HUDEP-2 (cell line): Measurements from ENCODE around the gene FAM149A.

Experiments used
- DNase-seq, 76 experiments: peaks; one replicate each; lab custom pipeline; 2025; ENCODE audit not compliant: unreplicated experiment in 76 of 76; lab: John Stamatoyannopoulos, UW

FAM149A gene

DNA sequence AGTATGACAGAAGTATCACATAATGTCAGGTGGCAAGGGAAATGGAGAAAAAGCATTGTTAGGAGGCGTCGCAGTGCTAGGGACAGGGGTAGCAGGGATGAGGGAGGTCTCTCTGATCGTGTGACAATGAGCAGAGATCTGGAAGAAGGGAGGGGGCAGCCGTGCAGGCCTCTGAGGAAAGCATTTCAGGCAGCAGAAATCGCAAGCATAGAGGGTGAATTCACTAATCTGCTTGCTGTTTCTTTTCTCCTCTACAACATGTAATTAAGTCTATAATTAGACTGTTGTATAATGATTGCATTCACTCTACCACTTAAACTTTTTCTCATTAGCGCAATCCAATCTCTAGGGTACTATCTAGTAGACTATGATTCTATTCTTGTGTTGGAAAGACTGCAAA is 96.0 kb downstream of the FAM149A start:
- DNase-seq: no peak

DNA sequence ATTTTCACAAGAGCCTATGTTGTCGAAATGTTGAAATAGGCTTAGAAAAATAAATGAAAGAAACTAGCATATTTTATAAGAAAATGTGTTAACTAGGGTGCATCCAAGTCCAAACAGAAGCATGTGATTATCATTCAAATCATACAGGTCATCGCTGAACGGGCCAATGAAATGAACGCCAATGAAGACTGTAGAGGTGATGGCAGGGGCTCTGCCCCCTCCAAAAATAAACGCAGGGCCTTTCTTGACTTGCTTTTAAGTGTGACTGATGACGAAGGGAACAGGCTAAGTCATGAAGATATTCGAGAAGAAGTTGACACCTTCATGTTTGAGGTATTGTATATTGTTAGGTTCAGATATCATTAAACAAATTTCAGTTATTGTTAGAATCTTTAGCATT is 96.5 kb downstream of the FAM149A start:
- no peak for DNase-seq

DNA sequence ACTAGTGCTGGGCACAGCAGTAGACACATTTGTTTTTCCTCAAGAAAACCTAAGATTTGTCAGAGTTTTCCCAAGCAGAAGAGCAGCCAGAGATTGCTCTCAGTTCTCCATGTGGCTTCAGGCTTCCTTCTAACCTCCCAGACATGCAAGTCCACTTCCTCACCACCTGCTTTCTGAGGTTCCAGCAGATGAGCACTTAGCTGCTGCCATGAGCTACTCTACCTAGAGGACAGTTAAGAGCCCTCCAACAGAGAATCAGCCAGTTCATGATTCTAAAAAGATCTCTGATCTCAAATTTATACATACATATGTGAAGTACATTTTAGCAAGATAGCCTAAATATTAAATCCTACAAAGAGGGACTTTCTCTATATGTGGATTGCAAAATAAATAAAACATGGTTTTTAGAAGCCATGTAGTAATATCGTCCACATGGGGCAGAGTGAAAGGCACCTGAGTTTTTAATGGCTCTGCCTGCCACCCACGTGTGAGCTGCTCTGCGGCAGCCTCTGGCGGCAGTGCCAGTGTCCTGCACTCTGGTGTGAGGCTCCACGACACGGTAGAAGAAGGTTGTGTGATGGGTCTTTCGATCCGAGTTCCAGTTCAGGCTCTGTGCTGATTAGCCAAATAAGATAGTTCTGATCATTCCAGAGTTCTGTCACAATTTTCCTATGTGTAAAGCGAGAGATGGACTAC is 97.2 kb downstream of the FAM149A start:
- peak in 66 of 76 experiments; percentile 0 to 65 (median 30) for DNase-seq

DNA sequence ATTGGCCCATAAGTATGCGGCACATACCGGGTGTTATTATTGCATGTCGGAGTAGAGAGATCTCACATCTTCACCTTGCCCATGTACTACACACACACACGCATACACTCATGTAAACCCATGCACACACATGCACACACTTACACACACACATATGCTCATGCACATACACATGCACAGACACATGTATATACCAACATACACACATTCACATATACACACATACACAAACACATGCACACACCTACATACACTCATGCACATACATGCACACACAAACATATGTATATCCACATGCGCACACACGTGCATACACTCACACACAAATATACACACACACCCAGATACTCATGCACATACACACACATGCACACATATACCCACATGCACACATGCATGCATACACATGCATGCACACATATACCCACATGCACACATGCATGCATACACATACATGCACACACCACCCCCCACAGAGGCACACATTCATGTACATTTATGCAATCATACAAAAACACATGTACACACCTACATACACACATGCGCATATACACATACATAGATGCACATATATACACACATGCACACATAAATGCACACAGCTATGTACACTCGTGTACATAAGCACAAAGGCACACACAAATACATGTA is 98.1 kb downstream of the FAM149A start:
- no peak for DNase-seq

DNA sequence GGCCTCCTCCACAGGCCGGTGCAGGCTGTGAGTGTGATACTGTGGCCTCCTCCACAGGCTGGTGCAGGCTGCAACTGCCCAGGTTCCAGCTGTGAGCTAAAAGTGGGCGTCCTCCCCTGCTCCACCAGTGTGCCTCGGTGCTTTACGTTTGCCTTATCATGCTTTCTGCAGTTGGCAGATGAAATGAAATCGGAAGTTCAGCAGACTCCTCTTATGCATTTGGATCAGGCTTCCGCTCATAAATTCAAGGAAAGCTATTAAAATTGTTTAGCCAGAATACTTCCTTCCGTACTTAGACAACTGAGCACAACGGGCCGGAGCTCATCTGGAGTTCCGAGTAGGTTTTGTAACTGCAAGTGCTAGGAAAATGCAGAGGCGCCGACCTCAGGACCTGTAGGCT is 98.9 kb downstream of the FAM149A start:
- DNase-seq: no peak

DNA sequence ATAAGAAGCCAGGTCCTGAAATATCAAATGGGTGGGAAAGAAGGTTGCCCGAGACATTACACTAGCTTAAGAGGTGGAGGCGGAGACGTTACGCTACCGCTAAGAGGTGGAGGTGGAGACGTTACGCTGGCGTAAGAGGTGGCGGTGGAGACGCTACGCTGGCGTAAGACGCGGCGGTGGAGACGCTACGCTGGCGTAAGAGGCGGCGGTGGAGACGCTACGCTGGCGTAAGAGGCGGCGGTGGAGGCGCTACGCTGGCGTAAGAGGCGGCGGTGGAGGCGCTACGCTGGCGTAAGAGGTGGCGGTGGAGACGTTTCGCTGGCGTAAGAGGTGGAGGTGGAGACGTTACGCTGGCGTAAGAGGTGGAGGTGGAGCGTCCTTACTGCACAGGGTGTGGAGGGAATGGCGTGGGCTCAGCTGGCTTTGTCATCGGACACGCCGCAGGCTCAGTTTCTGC is 99.6 kb downstream of the FAM149A start:
- no peak for DNase-seq

DNA sequence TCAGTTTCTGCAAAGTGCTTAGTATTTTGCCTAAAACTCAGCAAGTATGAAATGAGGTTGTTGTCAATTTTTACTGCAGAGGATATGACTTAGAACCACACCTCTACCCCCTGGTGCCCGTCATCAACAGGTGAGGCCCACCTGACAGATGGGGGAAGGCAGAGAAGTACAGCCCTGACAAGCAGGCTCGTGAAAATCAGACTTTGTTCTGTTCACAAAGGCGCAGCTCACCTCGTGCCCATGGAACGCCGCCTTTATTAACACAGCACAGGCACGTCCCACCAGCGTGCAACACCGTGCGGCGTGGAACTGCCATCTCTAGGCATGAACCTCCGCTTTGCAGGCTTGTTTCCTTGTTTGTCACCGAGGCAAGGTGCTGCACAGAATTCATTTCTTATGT is 100.2 kb downstream of the FAM149A start:
- DNase-seq: no peak

DNA sequence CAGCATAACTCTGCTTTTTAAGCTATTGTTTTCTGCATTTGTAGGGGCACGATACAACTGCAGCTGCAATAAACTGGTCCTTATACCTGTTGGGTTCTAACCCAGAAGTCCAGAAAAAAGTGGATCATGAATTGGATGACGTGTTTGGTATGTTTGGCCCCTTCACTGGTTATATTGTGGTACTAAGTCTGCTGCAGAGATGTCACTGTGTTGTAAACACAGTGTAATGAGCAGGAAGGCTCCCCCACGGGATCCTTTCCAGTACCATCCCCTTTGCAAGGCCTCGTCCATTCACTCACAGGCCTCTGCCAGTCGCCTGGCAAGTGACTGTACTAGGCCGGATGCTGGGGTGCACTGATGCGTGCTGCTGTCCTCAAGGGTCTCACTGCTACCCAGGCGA is 100.7 kb downstream of the FAM149A start:
- DNase-seq: no peak

DNA sequence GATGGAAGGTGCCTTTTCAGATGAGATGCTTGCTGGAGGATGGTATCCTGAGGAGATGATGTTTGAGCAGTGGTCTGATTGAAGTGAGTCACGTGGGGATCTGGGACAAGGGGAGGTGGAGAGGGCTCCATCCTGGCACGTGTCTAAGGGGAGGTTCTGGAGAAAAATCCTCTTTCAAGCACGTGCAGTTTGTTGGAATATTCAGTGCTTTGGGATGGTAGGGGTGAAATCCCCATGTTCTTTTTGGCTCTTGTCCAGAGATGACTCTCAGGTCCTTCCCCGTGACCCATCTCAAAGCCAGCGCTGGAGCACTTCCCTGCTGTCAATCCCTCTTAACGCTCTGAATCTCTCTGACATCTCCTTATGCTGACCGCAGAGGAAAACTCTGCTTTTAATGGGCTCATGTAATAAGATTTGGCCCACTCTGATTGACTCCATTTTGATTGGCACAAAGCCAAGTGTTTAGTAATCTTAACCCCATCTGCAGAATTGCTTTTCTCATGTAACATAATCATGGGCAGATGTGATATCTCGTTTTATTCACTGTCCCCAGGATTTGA is 112.0 kb downstream of the FAM149A start:
- DNase-seq: no peak

DNA sequence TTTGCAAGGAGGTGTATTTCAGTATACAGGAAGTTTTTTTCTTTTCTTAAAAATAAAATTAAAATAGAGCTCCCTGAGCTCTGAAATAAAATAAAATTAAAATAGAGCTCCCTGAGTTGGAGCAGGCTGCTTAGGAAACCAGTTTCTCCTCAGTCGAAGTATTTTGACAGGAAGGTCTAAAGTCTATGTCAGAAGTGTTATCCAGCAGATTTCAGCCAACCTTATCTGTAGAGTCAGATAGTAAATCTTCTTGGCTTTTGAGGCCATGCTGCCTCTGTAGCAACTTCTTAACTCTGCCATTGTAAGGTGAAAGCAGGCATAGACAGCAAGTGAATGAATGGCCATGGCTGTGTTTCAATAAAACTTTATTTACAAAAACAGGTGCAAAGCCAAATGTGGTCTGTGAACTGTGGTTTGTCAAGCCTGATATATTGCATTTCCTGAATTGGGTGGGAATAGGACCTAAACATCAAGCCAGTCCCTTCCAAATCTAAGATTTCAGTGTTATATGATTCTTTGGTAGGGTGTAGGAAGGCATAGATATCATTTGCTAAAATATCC is 113.3 kb downstream of the FAM149A start:
- DNase-seq: no peak

DNA sequence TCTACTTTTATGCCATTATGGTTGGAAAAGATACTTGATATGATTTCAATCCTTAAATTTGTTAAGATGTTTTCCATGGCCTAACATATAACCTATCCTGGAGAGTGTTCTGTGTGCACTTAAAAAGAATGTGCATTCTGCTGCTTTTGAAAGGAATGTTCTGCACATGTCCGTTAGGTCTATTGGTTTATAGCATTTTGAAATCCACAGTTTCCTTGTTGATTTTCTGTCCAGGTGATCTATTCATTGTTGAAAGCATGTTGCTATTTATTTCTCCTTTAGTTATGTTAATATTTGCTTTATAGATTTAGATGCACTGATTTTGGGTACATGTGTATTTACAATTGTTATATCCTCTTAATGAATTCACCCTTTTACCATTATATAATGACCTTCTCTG is 117.1 kb downstream of the FAM149A start:
- no peak for DNase-seq
